IPS-15b (cell line): Measurements from ENCODE around the gene SH3GL1.

Source experiments
- H3K27me3 ChIP-seq: one replicate; pipeline ENCODE4 v1.6.1; 2013; ENCODE audit warnings: low read length; ENCODE audit not compliant: control insufficient read depth, insufficient read depth
- H3K36me3 ChIP-seq: one replicate; pipeline ENCODE4 v1.6.1; 2013; ENCODE audit warnings: low read length; ENCODE audit not compliant: control insufficient read depth, insufficient read depth
- H3K4me1 ChIP-seq: one replicate; pipeline ENCODE4 v1.6.1; 2013; ENCODE audit warnings: mild to moderate bottlenecking, low read length; ENCODE audit not compliant: control insufficient read depth, insufficient read depth
- H3K4me3 ChIP-seq: one replicate; pipeline ENCODE4 v1.5.1; 2013; ENCODE audit warnings: low read depth, low read length
- H3K9ac ChIP-seq: one replicate; pipeline ENCODE4 v1.6.1; 2013; ENCODE audit warnings: low read depth, mild to moderate bottlenecking, low read length
- H3K9me3 ChIP-seq: one replicate; pipeline ENCODE4 v1.6.1; 2013; ENCODE audit warnings: mild to moderate bottlenecking, low read length; ENCODE audit not compliant: control insufficient read depth, insufficient read depth

SH3GL1 gene

DNA sequence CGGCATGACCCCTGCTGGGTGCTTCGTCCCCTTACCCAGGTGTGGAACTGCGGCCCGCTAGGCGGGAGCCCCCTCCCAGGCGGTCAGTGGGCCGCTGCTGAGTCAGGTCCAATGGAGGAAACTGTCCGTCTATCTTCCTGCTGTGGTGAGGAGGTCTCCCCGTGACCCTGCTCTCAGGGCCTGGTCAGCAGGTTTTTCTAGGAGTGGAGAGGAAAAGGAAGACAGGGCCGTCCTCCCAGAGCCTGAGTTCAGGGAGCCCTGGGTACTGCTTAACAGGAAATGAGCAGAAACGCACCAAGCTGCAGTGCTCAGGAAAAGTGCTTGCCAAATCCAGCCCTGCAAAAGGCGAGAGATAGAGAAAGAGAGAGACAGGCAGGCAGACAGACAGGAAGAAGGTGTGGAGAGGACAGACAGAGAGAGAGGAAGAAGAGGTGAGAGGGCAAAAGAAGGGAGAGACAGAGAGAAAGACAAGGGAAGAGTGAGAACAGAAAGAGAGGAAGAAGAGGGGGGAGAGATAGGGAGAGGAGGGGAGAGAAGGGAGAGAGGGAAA is 10.3 kb downstream of the SH3GL1 start:
- H3K9ac ChIP-seq = no peak overlapping the region
- peaks cover 10% of the 10 kb centered on the region for H3K4me1 ChIP-seq

DNA sequence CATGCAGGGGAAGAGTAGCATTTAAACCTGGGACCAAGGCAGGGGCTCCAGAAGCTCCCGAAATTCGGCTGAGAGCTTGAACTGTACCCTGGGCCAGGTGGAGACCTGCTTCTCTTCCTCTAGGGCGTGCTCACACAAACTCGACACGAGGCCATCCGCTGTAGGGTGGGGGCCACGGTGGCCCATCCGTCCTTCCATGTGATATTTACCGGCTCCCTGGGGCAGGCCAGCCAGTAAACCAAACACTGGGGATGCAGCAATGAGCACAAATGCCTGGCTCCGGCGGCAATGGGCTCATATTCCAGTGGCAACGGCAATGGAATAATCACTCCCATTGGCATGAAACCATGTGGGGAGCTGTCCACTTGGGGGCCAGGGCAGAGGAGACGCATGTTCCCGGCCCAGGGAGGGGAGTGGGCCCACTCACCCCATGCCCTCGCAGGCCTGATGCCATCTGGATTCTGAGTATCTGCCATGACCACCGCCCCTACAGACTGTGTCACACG is 10.8 kb downstream of the SH3GL1 start:
- peaks cover 9% of the 10 kb centered on the region for H3K36me3 ChIP-seq
- no peak overlapping the region for H3K4me3 ChIP-seq
- no peaks in the 10 kb centered on the region for H3K27me3 ChIP-seq
- H3K9me3 ChIP-seq = no peaks in the 10 kb centered on the region
- no peak overlapping the region for H3K9ac ChIP-seq
- peaks cover 10% of the 10 kb centered on the region for H3K4me1 ChIP-seq

More for the DNA sequence above, 10.3 kb downstream of the SH3GL1 start:
- peaks cover 8% of the 10 kb centered on the region for H3K36me3 ChIP-seq
- no peaks in the 10 kb centered on the region for H3K9me3 ChIP-seq
- H3K27me3 ChIP-seq = no peaks in the 10 kb centered on the region
- H3K4me3 ChIP-seq = no peak overlapping the region

GRCh38 chr19:4389064-4389375 is 11.3 kb downstream of the SH3GL1 start:
- no peaks in the 10 kb centered on the region for H3K27me3 ChIP-seq
- peaks cover 10% of the 10 kb centered on the region for H3K36me3 ChIP-seq
- no peak overlapping the region for H3K4me3 ChIP-seq
- H3K9me3 ChIP-seq = no peaks in the 10 kb centered on the region
- peaks cover 10% of the 10 kb centered on the region for H3K4me1 ChIP-seq
- no peak overlapping the region for H3K9ac ChIP-seq

DNA sequence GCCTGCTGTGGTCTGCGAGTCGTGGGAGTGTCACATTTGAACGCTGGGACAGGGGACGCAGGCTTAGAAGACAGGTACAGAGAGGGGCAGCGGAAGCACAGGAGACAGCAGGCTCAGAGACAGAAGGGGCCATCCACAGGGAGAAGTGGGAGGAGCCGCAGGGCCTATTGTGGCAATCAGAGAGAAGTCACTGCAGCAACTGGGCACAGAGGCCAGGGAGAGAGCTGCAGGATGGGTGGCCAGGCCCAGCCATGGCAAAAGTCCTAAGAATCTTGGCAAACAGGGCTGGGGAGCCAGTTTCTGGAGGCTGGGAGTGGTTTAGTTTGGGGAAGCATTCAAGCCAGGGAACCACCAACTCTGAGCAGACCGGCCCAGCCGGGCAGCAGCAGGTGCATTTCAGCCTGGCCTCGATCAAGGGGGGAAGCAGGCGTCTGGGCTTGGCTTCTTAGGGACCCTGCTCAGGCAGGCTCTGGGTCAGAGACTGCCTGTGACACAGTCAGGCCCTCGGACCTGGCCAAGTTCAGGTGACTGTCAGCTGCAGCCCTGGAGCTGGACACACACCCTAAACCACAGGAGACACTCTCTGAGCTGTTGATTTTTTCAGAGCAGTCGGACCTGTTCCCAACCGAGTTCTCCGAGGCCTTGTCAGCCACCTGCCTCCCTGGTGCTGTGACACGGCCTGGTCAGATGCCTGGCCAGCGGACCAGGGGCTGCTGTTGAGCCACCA is 11.8 kb downstream of the SH3GL1 start:
- Histone ChIP-seq H3K9ac (no peak overlapping the region), H3K4me1 (peaks cover 10% of the 10 kb centered on the region), H3K27me3 (no peaks in the 10 kb centered on the region), H3K4me3 (no peak overlapping the region), H3K9me3 (no peaks in the 10 kb centered on the region), H3K36me3 (peaks cover 10% of the 10 kb centered on the region)

- no peaks in the 10 kb centered on the region for H3K27me3 ChIP-seq
- H3K9ac ChIP-seq = no peak overlapping the region
- no peaks in the 10 kb centered on the region for H3K9me3 ChIP-seq
- H3K36me3 ChIP-seq = peaks cover 10% of the 10 kb centered on the region
- peaks cover 7% of the 10 kb centered on the region for H3K4me1 ChIP-seq
- no peak overlapping the region for H3K4me3 ChIP-seq
Measured at GRCh38 chr19:4386041-4386782, 14.1 kb downstream of the SH3GL1 start.

- Histone ChIP-seq H3K9me3 (no peaks in the 10 kb centered on the region), H3K4me3 (no peak overlapping the region), H3K27me3 (no peaks in the 10 kb centered on the region), H3K36me3 (peaks cover 10% of the 10 kb centered on the region), H3K4me1 (peaks cover 7% of the 10 kb centered on the region), H3K9ac (no peak overlapping the region)
Measured at GRCh38 chr19:4385291-4386040, 14.9 kb downstream of the SH3GL1 start.

- Histone ChIP-seq H3K36me3 (peaks cover 2% of the 10 kb centered on the region), H3K9me3 (no peaks in the 10 kb centered on the region), H3K4me3 (no peak overlapping the region), H3K4me1 (peaks cover 12% of the 10 kb centered on the region), H3K9ac (no peak overlapping the region), H3K27me3 (no peaks in the 10 kb centered on the region)
Measured at GRCh38 chr19:4380254-4380727, 20.1 kb downstream of the SH3GL1 start.

DNA sequence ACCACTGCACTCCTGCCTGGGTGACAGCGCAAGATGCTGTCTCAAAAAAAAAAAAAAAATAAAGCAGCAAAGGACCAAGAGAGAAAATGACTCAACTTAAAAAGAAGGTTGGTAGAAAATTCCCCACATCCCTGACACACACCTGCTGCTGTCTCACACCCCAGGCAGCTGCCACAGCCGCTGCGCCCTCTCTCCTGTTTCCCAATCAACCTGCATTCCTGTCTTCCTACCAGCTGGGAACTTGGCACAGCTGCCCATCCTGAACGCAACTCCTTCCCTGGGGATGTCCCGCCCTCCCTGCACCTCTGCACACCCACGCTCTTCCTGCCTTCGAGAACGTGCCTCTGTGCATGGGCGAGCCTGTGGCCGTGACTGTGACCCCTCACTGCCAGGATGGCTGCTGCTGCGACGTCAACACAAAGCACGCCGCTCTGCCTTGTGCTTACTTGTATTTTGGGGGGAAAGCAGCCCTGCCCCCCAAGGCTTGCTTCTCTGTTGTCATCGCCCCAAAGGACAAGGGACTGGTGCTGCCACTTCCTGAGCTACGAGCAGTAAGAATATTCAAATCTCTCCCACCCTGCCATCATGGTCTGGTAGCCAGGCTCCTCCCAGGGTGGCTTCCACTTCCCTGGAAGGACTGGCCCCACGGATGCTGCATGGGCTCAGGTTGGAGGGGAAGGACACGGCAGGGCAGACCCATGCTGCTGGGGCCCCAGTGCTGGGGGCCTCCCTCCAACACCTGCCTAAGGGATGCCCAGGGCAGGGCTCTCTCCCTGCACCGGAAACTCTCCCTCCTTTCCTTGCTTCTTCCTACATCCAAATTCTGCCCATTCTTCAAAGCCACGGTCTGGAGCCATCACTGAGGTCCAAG is 20.7 kb downstream of the SH3GL1 start:
- Histone ChIP-seq H3K4me3 (no peak overlapping the region), H3K36me3 (peaks cover 2% of the 10 kb centered on the region), H3K9ac (no peak overlapping the region), H3K9me3 (no peaks in the 10 kb centered on the region), H3K4me1 (peaks cover 15% of the 10 kb centered on the region), H3K27me3 (no peaks in the 10 kb centered on the region)

DNA sequence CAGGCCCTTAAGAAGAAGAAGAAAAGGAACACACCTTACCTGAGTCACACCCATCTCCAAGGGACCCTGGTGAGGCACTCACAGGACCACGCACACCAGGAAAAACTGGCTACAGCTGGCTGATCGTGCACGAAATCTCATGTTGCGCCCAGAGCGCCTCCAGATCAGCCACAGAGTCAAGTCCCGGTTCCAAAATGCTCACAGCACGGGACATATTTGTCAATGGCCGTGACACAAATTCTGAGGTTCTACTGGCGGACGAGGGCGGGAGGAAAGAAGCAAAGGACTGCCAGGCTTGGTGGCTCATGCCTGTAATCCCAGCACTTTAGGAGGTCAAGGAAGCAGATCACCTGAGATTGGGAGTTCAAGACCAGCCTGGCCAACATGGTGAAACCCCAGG is 21.5 kb downstream of the SH3GL1 start:
- Histone ChIP-seq H3K36me3 (no peaks in the 10 kb centered on the region), H3K9ac (no peak overlapping the region), H3K4me1 (peaks cover 15% of the 10 kb centered on the region), H3K27me3 (no peaks in the 10 kb centered on the region), H3K4me3 (no peak overlapping the region), H3K9me3 (no peaks in the 10 kb centered on the region)

DNA sequence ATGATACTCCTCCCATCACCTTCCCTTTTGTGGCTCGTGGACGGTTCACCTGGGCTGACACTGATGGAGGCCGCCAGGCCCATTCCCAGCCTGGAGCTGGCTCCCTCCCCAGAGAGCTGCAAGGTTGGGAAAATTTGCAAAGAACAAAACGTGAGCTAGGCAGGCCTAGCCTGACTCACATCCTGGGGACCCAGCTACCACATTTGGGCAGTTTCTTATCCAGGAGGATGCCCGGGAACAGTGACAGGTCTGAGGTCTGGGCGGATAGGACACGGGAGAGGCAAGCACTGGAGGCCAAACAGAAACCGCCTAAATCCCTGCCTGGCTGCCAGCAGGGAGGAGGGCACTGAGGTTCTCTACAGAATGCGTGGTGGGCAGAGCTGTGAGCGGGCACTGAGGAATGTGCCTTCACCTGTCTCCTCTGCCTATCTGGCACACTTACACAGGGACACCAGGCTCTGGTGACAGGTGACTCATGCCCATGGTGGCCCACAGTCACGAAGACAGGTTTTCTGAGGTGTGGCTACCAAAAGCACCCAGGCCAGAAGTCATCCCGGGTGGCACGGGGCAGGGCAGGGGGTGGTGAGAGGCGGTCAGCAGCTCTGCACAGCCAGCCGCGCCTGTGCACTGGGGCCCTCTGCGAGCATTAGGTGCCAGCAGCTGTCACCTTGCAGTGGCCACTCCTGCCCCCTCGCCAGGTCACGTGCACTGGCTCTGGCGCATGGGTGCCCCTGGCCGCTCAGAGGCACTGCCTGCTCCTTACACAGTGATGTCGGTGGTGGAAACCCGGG is 23.2 kb downstream of the SH3GL1 start:
- H3K9ac ChIP-seq = no peak overlapping the region
- H3K4me3 ChIP-seq = no peak overlapping the region
- peaks cover 15% of the 10 kb centered on the region for H3K4me1 ChIP-seq
- no peaks in the 10 kb centered on the region for H3K36me3 ChIP-seq
- H3K27me3 ChIP-seq = no peaks in the 10 kb centered on the region
- no peaks in the 10 kb centered on the region for H3K9me3 ChIP-seq
